Thymus (tissue), 11 donors: ENCODE results near the gene CPSF4L. TPM values are rescaled to one million over a fixed set of nuclear protein-coding genes. Genes with fewer than 3 reads are reported as not detected.
A peak's percentile ranks its signal among the peaks of the same experiment; 100 is the strongest.

Experiments used
- DNase-seq, 9 donors: peaks; one replicate each; pipeline ENCODE4 v3.0.0-alpha.2; 2013; ENCODE audit warnings: low spot score in 9 of 9, low read depth in 6 of 9, missing footprints in 1 of 9
- H3K27ac ChIP-seq, 2 donors: one replicate each; pipeline ENCODE4 v1.5.1; 2013; ENCODE audit warnings: control low read depth in 1 of 2, low read depth in 1 of 2, low read length in 1 of 2, mild to moderate bottlenecking in 1 of 2, moderate library complexity in 1 of 2
- H3K27me3 ChIP-seq, 2 donors: one replicate each; pipeline ENCODE4 v1.5.1; 2013; ENCODE audit warnings: low read length in 1 of 2; ENCODE audit not compliant: control insufficient read depth in 2 of 2, insufficient read depth in 1 of 2
- H3K36me3 ChIP-seq, 2 donors: one replicate each; pipeline ENCODE4 v1.5.1; 2013; ENCODE audit warnings: low read length in 1 of 2, mild to moderate bottlenecking in 1 of 2, moderate library complexity in 1 of 2; ENCODE audit not compliant: control insufficient read depth in 2 of 2, insufficient read depth in 2 of 2
- H3K4me1 ChIP-seq, 2 donors: one replicate each; pipeline ENCODE4 v1.5.1; 2013; ENCODE audit warnings: low read length in 2 of 2; ENCODE audit not compliant: control insufficient read depth in 2 of 2, insufficient read depth in 2 of 2
- H3K4me3 ChIP-seq, 2 donors: one replicate each; pipeline ENCODE4 v1.5.1; 2013; ENCODE audit warnings: low read length in 2 of 2, control low read depth in 1 of 2, mild to moderate bottlenecking in 1 of 2
- H3K9me3 ChIP-seq, 2 donors: one replicate each; pipeline ENCODE4 v1.5.1; 2013; ENCODE audit warnings: low read length in 1 of 2, mild to moderate bottlenecking in 1 of 2; ENCODE audit not compliant: control insufficient read depth in 2 of 2, insufficient read depth in 1 of 2
- WGBS: extraction: QIAGEN DNeasy Blood & Tissue Kit; methylation state at CpG from one replicate; pipeline ENCODE4 v1.1.7; 2013; 5-methylcytosine and 5-hydroxymethylcytosine counted together
- polyA plus RNA-seq: library from polyadenylated mRNA; stranded (reverse); fragments of 200-250 nt; gene quantifications from one replicate; pipeline ENCODE4 v1.2.3, GENCODE V29; 2013
- total RNA-seq: library from RNA; stranded (reverse); fragments of 120-200 nt; gene quantifications from one replicate; pipeline ENCODE4 v1.2.4, GENCODE V29; 2013
- donor health status: healthy.

CPSF4L gene
- total and polyA plus RNA-seq, 2 donors: not detected

DNA sequence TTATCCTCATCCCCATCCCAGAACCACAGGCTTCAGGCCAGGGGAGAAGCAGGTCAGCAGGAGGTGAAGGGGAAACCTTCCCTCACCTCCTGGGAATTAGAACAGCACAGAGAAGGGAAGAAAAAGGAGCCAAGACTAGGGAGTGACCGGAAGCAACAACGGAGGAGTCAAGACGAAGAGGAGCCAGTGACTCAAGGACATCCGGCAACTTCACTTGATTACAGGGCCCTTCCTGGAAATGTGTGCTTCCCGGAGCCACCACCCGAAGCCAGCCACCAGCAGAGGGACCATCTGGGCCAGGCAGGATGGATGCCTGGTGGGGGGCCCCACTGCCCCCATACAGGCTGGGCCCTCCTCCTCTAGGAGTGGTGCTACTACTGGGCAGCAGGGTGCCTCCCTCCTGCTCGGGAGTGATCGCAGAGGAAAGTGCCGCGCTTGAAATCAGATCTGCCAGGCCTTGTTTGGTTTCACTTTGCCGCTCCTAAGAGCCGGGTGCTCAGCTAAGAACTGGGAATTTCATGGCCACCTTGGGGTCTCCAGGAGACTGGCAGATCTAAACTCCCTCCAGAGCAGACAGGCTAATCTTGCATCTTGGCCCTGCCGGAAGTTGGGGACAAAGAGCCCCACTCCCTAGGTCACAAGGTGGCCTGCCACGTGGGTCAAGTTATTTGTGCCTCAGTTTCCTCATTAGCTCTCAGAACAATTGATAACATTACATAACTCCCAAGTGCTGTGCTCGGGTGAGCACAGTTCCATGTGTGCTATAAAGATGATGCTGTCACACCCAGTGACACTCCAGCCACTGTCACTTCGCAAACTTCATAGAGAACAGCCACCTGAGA, 43.5 kb upstream of the CPSF4L start:
- no peaks in the 10 kb centered on the region for H3K9me3 ChIP-seq
- H3K27me3 ChIP-seq: peaks cover 0 to 11% of the 10 kb centered on the region in 2 donors
- H3K4me3 ChIP-seq: no peak overlapping the region
- DNase-seq: no peak
- H3K4me1 ChIP-seq: peaks cover 6 to 15% of the 10 kb centered on the region in 2 donors
- H3K36me3 ChIP-seq: no peaks in the 10 kb centered on the region
- peak overlapping the region; percentile 40 to 73 for H3K27ac ChIP-seq
- WGBS: 55% methylated on average over 16 of the region's 16 CpGs

DNA sequence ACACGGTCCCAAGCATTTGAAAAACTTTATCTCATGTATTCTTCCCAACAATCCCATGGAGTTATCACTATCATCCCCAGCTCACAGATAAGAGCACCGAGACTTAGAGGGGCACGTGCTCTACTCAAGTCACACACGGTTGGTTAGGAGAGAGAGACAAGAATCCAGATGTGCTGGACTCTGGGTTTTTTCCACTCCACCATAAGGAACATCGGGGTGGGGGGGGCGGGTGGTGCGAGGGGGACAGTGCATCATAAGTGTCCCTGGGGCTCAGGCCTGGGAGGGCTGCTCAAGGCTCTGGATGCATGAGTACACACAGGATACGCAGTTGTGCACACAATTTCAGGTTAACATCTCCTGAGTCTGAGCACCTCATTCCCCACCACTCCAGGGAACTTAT, 42.8 kb upstream of the CPSF4L start:
- Histone ChIP-seq H3K36me3 (no peaks in the 10 kb centered on the region), H3K4me3 (no peak overlapping the region), H3K27ac (peak overlapping the region; percentile 40 to 73), H3K27me3 (peaks cover 0 to 4% of the 10 kb centered on the region in 2 donors), H3K4me1 (peaks cover 0 to 8% of the 10 kb centered on the region in 2 donors), H3K9me3 (no peaks in the 10 kb centered on the region)
- 95% methylated on average over 8 of the region's 8 CpGs for WGBS
- no peak for DNase-seq

DNA sequence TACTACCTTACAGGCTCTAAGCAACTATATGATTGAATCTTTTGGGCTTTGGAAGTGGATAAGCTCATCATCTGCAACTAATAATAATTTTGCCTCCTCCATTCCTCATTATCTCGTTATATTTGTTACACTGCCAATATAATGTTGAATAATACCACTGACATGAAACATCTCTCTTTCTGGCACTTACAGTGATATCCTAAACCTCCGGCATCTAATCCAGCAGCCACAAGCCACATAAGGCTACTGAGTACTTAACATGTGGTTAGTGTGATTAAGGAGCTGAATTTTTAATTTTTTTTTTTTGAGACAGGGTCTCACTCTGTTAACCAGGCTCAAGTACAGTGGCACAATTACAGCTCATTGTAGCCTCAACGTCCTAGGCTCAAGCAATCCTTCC, 40.5 kb upstream of the CPSF4L start:
- peaks cover 0 to 2% of the 10 kb centered on the region in 2 donors for H3K27me3 ChIP-seq
- no peak overlapping the region for H3K4me3 ChIP-seq
- no peak overlapping the region for H3K27ac ChIP-seq
- no peak for DNase-seq
- H3K4me1 ChIP-seq: peaks cover 0 to 5% of the 10 kb centered on the region in 2 donors
- H3K36me3 ChIP-seq: no peaks in the 10 kb centered on the region
- 90% methylated on average over 3 of the region's 3 CpGs for WGBS
- H3K9me3 ChIP-seq: no peaks in the 10 kb centered on the region

DNA sequence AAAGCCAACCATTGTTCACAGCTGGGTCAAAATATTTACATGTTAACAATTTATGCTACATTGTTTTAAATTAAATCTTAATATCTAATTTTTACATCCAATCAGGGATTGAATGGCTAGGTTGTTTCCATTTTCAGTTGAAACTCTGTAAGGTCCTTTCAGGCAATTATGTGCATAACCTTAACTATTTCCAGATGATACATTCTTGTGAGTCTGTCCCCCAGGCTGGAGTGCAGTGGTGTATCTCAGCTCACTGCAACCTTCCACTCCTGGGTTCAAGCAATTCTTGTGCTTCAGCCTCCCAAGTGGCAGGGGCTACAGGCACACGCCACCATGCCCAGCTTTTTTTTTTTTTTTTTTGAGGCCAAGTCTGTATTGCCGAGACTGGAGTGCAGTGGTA, 39.7 kb upstream of the CPSF4L start:
- WGBS: 100% methylated on average over 2 of the region's 2 CpGs
- peaks cover 0 to 2% of the 10 kb centered on the region in 2 donors for H3K27me3 ChIP-seq
- H3K36me3 ChIP-seq: no peaks in the 10 kb centered on the region
- H3K9me3 ChIP-seq: no peaks in the 10 kb centered on the region
- DNase-seq: no peak
- peaks cover 0 to 2% of the 10 kb centered on the region in 2 donors for H3K4me1 ChIP-seq
- H3K27ac ChIP-seq: no peak overlapping the region
- H3K4me3 ChIP-seq: no peak overlapping the region

DNA sequence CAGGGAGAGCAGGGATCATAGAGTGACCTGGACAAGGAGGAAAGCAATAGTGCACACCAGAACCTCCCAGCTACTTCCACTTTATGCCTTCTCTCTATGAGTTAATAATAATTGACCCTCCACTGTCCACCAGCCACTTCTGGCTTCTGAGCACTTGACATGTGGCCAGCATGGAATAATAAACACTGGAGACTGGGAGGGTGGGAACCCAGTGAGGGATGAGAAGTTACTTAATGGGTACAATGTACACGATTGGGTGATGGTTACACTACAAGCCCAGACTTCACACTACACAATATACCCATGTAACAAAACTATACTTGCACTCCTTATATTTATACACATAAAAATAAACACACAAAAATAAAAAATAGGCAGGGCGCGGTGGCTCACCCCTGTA, 38.7 kb upstream of the CPSF4L start:
- Histone ChIP-seq H3K9me3 (no peaks in the 10 kb centered on the region), H3K4me1 (peaks cover 0 to 2% of the 10 kb centered on the region in 2 donors), H3K27me3 (peaks cover 0 to 2% of the 10 kb centered on the region in 2 donors), H3K4me3 (no peak overlapping the region), H3K36me3 (no peaks in the 10 kb centered on the region), H3K27ac (no peak overlapping the region)
- DNase-seq: no peak
- WGBS: 97% methylated on average over 3 of the region's 3 CpGs

DNA sequence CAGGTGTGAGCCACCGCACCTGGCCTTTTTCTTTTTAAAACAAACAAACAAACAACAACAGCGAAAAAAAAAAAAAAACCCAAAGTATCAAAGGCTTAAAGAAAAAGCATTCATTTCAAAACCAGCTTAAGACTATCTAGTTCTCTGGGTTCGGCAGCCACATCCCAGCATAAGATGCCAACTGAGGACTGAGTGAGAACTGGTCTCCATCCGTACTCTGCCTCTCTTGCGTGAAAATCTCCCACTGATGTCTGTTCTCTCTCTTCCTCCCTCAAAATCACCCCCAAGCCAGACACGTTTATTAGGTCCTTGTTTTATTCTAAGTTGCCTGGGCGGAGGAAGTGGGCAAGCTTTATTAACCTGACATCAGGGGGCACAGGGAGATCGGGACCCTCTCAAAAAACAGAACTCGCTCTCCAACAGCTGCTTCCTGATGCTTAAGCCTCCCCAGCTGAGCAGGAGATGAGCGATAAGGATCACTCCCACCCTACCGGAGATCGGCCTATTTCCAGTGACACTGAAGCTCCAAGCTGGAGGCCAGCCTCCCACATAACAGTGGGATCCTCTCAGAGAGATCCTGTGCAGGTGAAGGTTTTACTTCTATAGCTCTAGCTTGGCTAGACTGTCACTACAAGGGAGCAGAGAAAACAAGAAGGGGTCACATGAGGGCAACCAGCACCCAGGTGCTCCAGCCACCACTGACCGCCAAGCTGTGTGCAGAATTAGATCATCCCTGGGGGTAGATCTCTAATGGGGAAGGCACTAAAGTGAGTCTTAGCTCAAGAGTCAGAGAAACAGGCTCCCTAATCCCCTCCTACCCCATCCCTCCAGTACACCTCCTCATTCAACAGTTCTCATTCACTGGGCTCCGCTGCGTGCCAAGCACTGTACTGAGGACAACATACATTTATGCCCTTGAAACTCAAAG, 36.5 kb upstream of the CPSF4L start:
- H3K9me3 ChIP-seq: no peaks in the 10 kb centered on the region
- no peak for DNase-seq
- no peak overlapping the region for H3K4me3 ChIP-seq
- WGBS: 41% methylated on average over 15 of the region's 15 CpGs
- no peak overlapping the region for H3K27ac ChIP-seq
- H3K4me1 ChIP-seq: peaks cover 0 to 2% of the 10 kb centered on the region in 2 donors
- no peaks in the 10 kb centered on the region for H3K36me3 ChIP-seq
- H3K27me3 ChIP-seq: no peaks in the 10 kb centered on the region

DNA sequence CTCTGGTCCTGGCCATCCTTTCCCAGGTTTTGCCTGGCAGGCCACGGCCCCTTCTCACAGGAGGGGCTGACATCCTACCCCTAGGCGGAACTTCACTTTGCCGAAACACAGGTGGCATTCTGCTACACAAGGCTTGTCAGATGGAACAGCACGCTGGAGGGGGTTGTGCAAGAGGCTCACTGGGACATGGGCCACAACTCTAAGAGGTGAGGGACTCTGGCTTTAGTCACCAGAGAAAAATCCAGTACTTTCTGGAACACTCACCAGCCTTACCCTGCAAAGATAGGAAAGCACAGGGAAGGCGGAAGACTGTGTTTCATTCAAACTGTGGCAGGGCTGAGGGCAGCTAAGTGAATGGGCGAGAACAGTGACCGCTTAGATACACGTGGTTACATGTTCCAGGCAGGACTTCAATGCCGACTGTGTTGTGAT, 31.8 kb upstream of the CPSF4L start:
- Histone ChIP-seq H3K4me3 (no peak overlapping the region), H3K4me1 (peaks cover 2 to 18% of the 10 kb centered on the region in 2 donors), H3K9me3 (no peaks in the 10 kb centered on the region), H3K27ac (no peak overlapping the region), H3K36me3 (no peaks in the 10 kb centered on the region), H3K27me3 (peaks cover 0 to 3% of the 10 kb centered on the region in 2 donors)
- no peak for DNase-seq
- WGBS: 94% methylated on average over 9 of the region's 9 CpGs

DNA sequence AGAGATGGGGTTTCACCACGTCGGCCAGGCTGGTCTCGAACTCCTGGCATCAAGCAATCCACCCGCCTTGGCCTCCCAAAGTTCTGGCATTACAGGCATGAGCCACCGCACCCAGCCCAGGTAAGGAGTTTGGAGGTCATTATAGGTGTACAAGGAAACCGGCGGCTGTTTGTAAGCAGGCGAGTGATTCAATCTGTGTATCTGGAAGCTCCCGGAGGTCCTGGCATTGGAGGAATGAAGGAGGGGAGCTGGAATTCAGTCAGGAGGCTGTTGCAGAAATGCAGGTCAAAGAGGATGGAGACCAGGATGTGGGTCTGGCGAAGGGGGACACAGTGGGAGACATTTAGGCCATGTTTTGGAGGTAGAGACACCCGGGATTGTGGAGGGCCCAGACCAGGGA, 31.4 kb upstream of the CPSF4L start:
- H3K9me3 ChIP-seq: no peaks in the 10 kb centered on the region
- WGBS: 89% methylated on average over 11 of the region's 11 CpGs
- DNase-seq: no peak
- H3K27me3 ChIP-seq: peaks cover 0 to 3% of the 10 kb centered on the region in 2 donors
- H3K27ac ChIP-seq: peak overlapping the region in 1 of 2 donors; percentile 55
- peaks cover 2 to 18% of the 10 kb centered on the region in 2 donors for H3K4me1 ChIP-seq
- no peaks in the 10 kb centered on the region for H3K36me3 ChIP-seq
- H3K4me3 ChIP-seq: no peak overlapping the region
